Suprapubic skin (tissue), 4 donors: ENCODE results near the gene BNC2. TPM values are rescaled to one million over a fixed set of nuclear protein-coding genes. Genes with fewer than 3 reads are reported as not detected.

Source experiments
- DNase-seq, 2 donors: peaks; one replicate each; pipeline ENCODE4 v3.0.0-alpha.2; 2019; ENCODE audit warnings: low spot score in 2 of 2
- H3K27ac ChIP-seq: fragments of 200-600 bp; sonication (generic); one replicate; pipeline ENCODE4 v1.5.1; 2019
- H3K27me3 ChIP-seq: fragments of 200-600 bp; sonication (generic); one replicate; pipeline ENCODE4 v1.5.1; 2019
- H3K36me3 ChIP-seq: fragments of 200-600 bp; sonication (generic); one replicate; pipeline ENCODE4 v1.5.1; 2019
- H3K4me1 ChIP-seq: fragments of 200-600 bp; sonication (generic); one replicate; pipeline ENCODE4 v1.5.1; 2019
- H3K4me3 ChIP-seq: fragments of 200-600 bp; sonication (generic); one replicate; pipeline ENCODE4 v1.5.1; 2019; ENCODE audit warnings: mild to moderate bottlenecking
- H3K9me3 ChIP-seq: fragments of 200-600 bp; sonication (generic); one replicate; pipeline ENCODE4 v1.5.1; 2019
- CTCF ChIP-seq, 2 donors: fragments of 200-600 bp in 1 of 2; fragments of 450-650 bp in 1 of 2; sonication (generic) in 1 of 2; IDR thresholded peaks; one replicate each; pipeline ENCODE4 v1.5.1; 2016 to 2019; ENCODE audit warnings: antibody characterized with exemption in 2 of 2, mild to moderate bottlenecking in 1 of 2, moderate library complexity in 1 of 2
- EP300 ChIP-seq: sonication (generic); formaldehyde crosslinking; IDR thresholded peaks from one replicate; pipeline ENCODE4 v1.6.1; 2017; ENCODE audit warnings: antibody characterized with exemption
- POLR2A ChIP-seq, 2 donors: fragments of 450-650 bp; IDR thresholded peaks; one replicate each; pipeline ENCODE4 v1.6.1; 2017; ENCODE audit warnings: antibody characterized with exemption in 2 of 2, mild to moderate bottlenecking in 2 of 2, moderate library complexity in 2 of 2
- POLR2AphosphoS5 ChIP-seq, 3 donors: sonication (generic); formaldehyde crosslinking; IDR thresholded peaks; one replicate each; pipeline ENCODE4 v1.6.1; 2017; ENCODE audit warnings: antibody characterized with exemption in 3 of 3
- WGBS: methylation state at CpG from one replicate; pipeline ENCODE4 v1.1.5; 2018; 5-methylcytosine and 5-hydroxymethylcytosine counted together
- total RNA-seq, 4 donors: library from RNA; depleted of rRNA; stranded (reverse); fragments of >200 nt; gene quantifications; one replicate each; pipeline ENCODE4 v1.1.0, GENCODE V29; 2016

BNC2 gene
- total RNA-seq, 4 donors from 2014 or later: 6.5 to 12.3 (median 8.9) TPM

DNA sequence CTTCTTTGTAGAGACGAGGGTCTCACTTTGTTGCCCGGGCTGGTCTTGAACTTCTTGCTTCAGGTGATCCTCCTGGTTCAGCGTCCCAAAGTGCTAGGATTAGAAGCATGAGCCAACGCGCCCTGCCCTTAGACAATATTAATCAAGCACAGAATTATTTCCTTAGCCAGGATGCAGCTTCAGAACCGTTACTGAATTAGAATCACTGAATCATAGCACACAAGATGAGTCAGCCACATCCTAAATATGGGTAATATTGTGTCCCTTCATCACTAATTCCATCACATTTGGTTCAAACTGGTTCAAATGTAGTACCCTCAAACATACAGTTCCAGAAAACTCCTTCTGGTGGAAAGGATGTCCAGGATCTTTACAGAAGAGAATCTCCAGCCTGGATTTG, 82.7 kb downstream of the BNC2 start:
- WGBS: 74% methylated on average over 6 of the region's 6 CpGs

GRCh38 chr9:16784002-16784401, 86.5 kb downstream of the BNC2 start:
- TF ChIP-seq EP300: no peak
- TF ChIP-seq POLR2A (IDR thresholded peaks at IDR 0.05): no peak
- no peak for TF ChIP-seq POLR2AphosphoS5 (IDR thresholded peaks at IDR 0.05)
- no peak for TF ChIP-seq CTCF (IDR thresholded peaks at IDR 0.05)
- Histone ChIP-seq H3K4me1 (no peaks in the 10 kb centered on the region), H3K4me3 (no peak overlapping the region), H3K27ac (no peak overlapping the region), H3K36me3 (no peaks in the 10 kb centered on the region), H3K9me3 (no peaks in the 10 kb centered on the region), H3K27me3 (no peaks in the 10 kb centered on the region)
- 92% methylated on average over 2 of the region's 2 CpGs for WGBS
- DNase-seq: no peak

More for the DNA sequence above, 82.7 kb downstream of the BNC2 start:
- no peak for DNase-seq
- Histone ChIP-seq H3K4me3 (no peak overlapping the region), H3K36me3 (no peaks in the 10 kb centered on the region), H3K27me3 (no peaks in the 10 kb centered on the region), H3K4me1 (no peaks in the 10 kb centered on the region), H3K9me3 (no peaks in the 10 kb centered on the region), H3K27ac (no peak overlapping the region)
- TF ChIP-seq POLR2AphosphoS5 (IDR thresholded peaks at IDR 0.05) (no peak), POLR2A (IDR thresholded peaks at IDR 0.05) (no peak), EP300 (no peak), CTCF (IDR thresholded peaks at IDR 0.05) (no peak)

DNA sequence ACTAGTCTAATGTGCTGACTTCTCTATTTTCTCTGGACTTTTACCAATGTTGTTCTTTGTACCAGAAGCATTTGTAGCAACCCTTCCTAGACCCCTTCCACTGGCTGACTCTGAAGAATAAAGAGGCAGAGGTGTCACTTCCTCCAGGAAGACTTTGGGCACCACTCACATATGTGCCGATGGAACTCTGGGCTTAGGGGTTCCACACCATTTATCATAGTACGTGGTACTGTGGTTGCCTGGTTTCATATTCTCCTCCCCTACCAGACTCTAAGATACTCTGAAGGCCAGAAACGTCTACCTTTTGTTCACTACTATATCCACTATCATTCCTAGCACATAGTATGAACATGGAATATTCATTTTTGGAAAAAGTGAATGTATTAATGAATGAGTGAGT, 88.0 kb downstream of the BNC2 start:
- Histone ChIP-seq H3K27me3 (no peaks in the 10 kb centered on the region), H3K4me3 (no peak overlapping the region), H3K36me3 (no peaks in the 10 kb centered on the region), H3K27ac (no peak overlapping the region), H3K9me3 (no peaks in the 10 kb centered on the region), H3K4me1 (no peaks in the 10 kb centered on the region)
- no peak for TF ChIP-seq POLR2AphosphoS5 (IDR thresholded peaks at IDR 0.05)
- TF ChIP-seq CTCF (IDR thresholded peaks at IDR 0.05): no peak
- no peak for TF ChIP-seq EP300
- TF ChIP-seq POLR2A (IDR thresholded peaks at IDR 0.05): no peak
- DNase-seq: no peak
- 65% methylated on average over 3 of the region's 3 CpGs for WGBS

DNA sequence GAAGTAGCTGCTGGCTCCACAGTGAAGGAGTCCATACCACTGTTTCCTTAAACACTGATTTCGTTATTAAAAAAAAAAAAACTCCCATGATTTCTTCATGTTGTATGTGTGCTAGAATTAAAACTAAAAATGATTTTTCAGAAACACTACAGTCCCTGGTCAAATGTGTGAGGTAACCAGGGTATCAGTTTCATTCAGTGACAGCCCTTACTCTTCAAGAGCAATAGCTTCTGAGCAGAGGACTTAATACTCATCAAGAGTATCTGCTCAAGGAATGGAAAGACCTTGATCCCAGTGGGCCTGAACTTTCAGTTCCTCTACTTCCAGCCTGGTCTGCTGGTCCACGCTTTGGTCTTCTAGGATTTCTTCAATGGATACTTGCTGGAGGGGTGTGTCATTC, 95.1 kb downstream of the BNC2 start:
- H3K9me3 ChIP-seq: no peaks in the 10 kb centered on the region
- no peak for DNase-seq
- 88% methylated on average over 2 of the region's 2 CpGs for WGBS
- H3K4me1 ChIP-seq: no peaks in the 10 kb centered on the region
- H3K27ac ChIP-seq: no peak overlapping the region
- no peak overlapping the region for H3K4me3 ChIP-seq
- H3K36me3 ChIP-seq: no peaks in the 10 kb centered on the region
- no peak for TF ChIP-seq POLR2A (IDR thresholded peaks at IDR 0.05)
- TF ChIP-seq POLR2AphosphoS5 (IDR thresholded peaks at IDR 0.05): no peak
- H3K27me3 ChIP-seq: no peaks in the 10 kb centered on the region

DNA sequence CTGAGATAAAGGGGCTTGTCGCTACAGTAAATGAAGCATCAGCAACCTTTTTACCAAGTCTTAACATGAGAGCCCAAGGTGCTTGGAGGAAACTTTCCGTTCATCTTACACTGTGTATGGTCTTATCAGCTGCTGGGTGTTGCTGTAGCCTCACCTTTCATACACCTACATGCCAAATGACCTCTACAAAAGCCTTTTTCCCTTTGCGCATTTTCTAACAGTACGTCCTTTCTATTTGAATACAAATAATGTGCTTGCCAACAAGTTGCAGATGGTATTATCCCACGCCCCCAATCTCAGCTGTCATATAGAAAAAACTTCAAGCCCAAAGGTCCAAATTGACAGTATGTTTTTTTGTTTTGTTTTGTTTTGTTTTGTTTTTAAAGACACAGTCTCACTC, 96.9 kb downstream of the BNC2 start:
- no peaks in the 10 kb centered on the region for H3K4me1 ChIP-seq
- H3K9me3 ChIP-seq: no peaks in the 10 kb centered on the region
- no peak overlapping the region for H3K4me3 ChIP-seq
- no peaks in the 10 kb centered on the region for H3K27me3 ChIP-seq
- no peak overlapping the region for H3K27ac ChIP-seq
- DNase-seq: no peak
- no peak for TF ChIP-seq EP300
- 93% methylated on average over 5 of the region's 5 CpGs for WGBS
- no peaks in the 10 kb centered on the region for H3K36me3 ChIP-seq

GRCh38 chr9:16773116-16773515, 97.4 kb downstream of the BNC2 start:
- 92% methylated on average over 4 of the region's 4 CpGs for WGBS
- DNase-seq: no peak
- H3K27me3 ChIP-seq: no peaks in the 10 kb centered on the region

More at GRCh38 chr9:16773116-16773515, 97.4 kb downstream of the BNC2 start:
- Histone ChIP-seq H3K4me3 (no peak overlapping the region), H3K4me1 (no peaks in the 10 kb centered on the region), H3K36me3 (no peaks in the 10 kb centered on the region), H3K27ac (no peak overlapping the region), H3K9me3 (no peaks in the 10 kb centered on the region)
- TF ChIP-seq POLR2AphosphoS5 (IDR thresholded peaks at IDR 0.05) (no peak), POLR2A (IDR thresholded peaks at IDR 0.05) (no peak), CTCF (IDR thresholded peaks at IDR 0.05) (no peak), EP300 (no peak)
